Cardiac fibroblast (primary cell): Measurements from ENCODE around the gene FAM111A.

Experiments
- DNase-seq, 2 donors: peaks; one replicate each; pipeline versions ENCODE4 v3.0.0 to v3.0.0-alpha.2; 2010; ENCODE audit warnings: low read depth in 2 of 2
- H3K4me3 ChIP-seq, 2 donors: replicated peaks in 1 of 2; 1 replicate in 1 of 2; 2 replicates in 1 of 2; pipeline ENCODE4 v1.5.1; 2011; ENCODE audit warnings: low read depth in 2 of 2, low read length in 2 of 2, mild to moderate bottlenecking in 2 of 2, moderate library complexity in 1 of 2
- CTCF ChIP-seq: IDR thresholded peaks from one replicate; pipeline ENCODE4 v1.5.1; 2011; ENCODE audit warnings: low read depth, mild to moderate bottlenecking, low read length, inconsistent platforms

The FAM111A gene

GRCh38 chr11:59173964-59174663 is 31.5 kb downstream of the FAM111A start:
- no peak for TF ChIP-seq CTCF
- H3K4me3 ChIP-seq: peak overlapping the region in 1 of 2 donors; percentile 54
- DNase-seq: peak; percentile 30

GRCh38 chr11:59174664-59175033 is 32.0 kb downstream of the FAM111A start:
- TF ChIP-seq CTCF: no peak
- H3K4me3 ChIP-seq: no peak overlapping the region
- DNase-seq: peak in 1 of 2 donors; percentile 25

- H3K4me3 ChIP-seq: no peak overlapping the region
- DNase-seq: no peak
- no peak for TF ChIP-seq CTCF
Observed at GRCh38 chr11:59175091-59175501, 32.4 kb downstream of the FAM111A start.

GRCh38 chr11:59176330-59176729 is 33.7 kb downstream of the FAM111A start:
- no peak overlapping the region for H3K4me3 ChIP-seq
- no peak for DNase-seq
- no peak for TF ChIP-seq CTCF

- TF ChIP-seq CTCF: no peak
- DNase-seq: no peak
- H3K4me3 ChIP-seq: no peak overlapping the region
Observed at GRCh38 chr11:59178402-59178801, 35.7 kb downstream of the FAM111A start.

GRCh38 chr11:59179121-59179520 is 36.5 kb downstream of the FAM111A start:
- H3K4me3 ChIP-seq: no peak overlapping the region
- TF ChIP-seq CTCF: no peak
- no peak for DNase-seq
